ENCODE data around the gene MGLL.

Gene MGLL

DNA sequence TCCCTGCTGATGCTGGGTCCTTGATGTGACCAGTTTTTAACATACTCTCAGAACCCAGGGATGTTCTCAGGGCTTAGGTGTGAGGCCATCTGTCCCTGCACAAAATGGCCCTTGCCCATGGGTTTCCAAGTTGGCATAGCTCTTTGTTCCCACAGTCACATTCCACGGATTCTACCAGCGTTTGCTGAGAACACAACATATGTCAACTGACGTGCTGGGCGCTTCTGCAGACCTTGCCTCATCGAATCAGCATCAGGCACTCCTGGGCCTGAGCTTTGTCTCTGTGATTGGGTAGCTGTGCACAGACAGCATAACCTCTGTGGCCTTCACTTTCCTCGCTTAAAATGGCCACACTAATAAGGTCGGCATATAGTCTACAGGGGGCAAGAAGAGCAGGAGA, 69.0 kb downstream of the MGLL start:
- DNase-seq = no peak

GRCh38 chr3:127751782-127752181, 70.5 kb downstream of the MGLL start:
- DNase-seq = no peak

DNA sequence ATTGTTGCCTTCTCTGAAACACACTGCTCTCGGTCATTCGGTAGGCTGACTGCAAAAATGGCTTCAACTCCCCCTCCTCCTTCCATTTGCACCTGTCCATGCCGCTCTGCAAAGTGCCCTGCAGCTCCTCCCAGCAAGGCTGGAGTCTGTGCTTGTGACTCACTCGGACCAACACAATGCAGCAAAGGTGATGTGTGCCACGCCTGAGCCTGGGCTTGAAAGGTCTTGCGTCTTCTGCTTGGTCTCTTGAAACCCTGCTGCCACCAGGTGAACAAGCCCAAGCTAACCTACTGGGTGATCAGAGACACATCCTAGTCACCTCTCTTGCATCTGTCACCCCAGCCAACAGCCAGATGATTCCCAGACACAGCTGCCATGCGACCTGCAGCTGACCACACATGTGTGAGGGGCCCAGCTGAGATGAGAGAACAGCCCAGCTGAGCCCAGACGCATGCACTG, 71.1 kb downstream of the MGLL start:
- no peak for DNase-seq

DNA sequence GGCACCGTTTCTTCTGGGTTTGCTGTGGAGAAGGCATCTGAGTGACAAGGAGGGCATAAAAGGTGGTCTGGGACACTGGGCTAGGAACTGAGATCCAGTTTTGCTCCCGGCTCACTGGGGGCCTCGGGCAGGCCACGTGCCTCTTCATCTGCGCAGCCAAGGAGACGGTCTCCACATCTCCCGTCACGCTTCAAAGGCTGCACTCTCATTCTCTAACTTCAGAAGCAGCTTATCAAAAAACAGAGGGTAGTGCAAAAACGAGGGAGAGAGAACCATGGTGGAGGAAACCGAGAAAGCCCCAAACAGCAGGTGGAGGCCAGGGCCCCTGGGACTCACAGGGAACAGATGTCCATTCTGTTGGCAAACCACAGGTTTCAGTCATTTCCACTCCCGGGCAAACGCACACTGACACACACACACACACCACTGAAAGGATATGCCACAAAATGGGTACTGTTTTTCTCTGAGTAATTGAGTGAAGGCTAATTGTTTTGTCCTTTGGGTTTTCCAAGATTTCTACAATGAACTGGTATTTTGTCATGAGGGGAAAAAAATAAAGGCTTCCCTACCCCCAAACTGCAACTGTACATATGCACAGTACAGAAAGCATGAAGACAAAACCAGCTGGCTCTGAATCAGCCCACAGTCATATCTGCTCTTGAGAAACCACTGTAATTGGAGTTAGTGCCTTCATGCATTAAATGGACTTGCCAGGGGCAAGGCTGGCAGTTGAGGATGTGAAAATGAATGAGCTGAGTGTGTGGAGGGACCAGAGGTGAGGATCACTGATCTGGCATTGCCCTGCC, 71.9 kb downstream of the MGLL start:
- DNase-seq = peak; percentile 93

- DNase-seq = peak; percentile 22
Measured at GRCh38 chr3:127749787-127750225, 72.5 kb downstream of the MGLL start.

DNA sequence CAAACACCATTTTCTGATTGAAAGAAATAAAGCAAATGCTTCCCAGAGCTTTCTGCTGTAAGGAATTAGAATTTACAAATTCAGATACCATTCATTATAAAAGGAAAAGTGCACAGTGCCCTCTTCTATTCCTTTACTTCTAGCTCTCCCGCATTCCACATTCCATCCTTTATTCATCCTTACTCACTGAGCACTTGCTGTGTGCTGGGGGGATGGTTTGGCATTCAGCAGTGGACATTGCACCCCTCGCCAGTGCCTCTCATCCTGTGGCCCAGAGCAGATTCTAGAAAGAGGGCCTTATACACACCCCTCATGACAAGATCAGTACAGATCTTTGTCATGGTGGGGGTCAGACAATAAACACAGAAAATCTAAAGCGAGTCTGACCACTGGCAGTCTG, 73.0 kb downstream of the MGLL start:
- DNase-seq = no peak

- DNase-seq = no peak
Measured at GRCh38 chr3:127748754-127749327, 73.5 kb downstream of the MGLL start.

- peak; percentile 55 for DNase-seq
Measured at GRCh38 chr3:127747751-127748521, 74.4 kb downstream of the MGLL start.

DNA sequence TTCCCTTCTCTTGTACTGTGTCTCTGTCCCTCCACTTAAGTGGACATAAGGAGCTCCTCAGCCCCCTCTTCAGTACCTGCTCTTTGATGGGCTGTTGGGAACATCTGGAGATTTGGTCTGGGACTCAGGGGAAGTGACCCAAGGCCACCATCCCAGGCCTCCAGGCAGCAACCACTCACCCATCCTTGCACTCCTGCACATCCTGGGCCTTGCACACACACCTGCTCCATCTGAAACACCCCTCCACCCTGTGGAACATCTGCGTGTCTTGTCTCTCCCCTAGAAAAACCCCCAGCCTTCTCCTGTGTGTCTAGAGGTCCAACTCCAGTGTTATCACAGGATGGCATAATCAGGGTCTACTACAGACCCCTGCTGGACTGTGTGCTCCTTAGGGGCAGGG, 75.2 kb downstream of the MGLL start:
- no peak for DNase-seq

- no peak for DNase-seq
Measured at GRCh38 chr3:127746400-127747057, 75.8 kb downstream of the MGLL start.

DNA sequence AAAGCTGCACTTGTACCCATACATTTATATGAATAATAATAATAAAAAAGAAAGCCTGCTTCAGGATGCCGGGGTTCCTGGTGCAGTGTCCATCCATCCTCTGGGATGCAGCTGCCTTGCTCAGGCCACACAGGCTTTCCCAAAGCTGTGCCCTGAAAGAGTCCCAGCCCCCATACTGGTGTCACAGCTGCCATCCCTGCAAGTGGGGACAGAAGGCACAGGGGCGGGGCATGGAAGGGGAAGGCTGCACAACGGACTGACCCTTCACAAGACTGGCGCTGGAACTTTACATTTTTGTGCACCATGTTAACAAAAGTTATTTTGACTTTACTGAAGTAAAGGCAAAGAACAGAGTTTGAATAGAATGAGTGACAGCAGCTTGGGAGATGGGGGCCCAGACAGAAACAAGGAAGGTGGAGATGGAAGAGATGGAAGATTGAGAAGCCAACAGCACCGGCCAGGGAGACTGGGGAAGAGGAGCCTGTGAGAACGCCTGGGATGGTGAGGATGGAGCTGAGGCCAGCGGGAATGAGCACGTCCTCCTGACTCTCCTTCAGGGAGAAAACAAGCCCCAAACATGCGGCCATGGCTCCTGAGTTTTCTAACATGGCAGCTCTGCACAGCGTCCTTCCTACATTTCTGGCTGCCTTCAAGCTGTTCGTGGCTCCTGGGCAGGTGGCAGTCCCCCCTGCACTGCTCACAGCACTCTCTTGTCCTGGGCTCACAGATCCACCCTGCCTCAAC, 76.5 kb downstream of the MGLL start:
- DNase-seq = no peak

DNA sequence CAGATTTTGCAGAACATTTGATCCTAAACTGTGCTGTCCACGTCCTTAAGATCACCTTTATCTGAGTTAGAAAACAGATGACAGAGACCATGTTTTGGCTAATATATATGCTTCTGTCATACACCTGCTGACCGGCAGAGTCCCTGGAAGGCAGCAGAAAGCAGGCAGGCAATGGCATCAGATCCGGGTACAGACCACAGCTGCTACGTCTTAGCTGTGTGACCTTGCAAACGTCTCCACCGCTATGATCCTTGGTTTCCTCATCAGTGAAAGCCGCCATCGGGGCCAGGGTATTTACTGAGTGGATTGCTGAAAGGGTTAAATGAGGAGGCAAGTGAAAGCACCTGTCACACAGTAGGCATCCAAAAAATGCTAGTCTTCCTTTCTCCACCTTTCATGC, 77.4 kb downstream of the MGLL start:
- DNase-seq = no peak

- no peak for DNase-seq
Measured at GRCh38 chr3:127744253-127744815, 78.0 kb downstream of the MGLL start.

- no peak for DNase-seq
Measured at GRCh38 chr3:127743351-127744252, 78.7 kb downstream of the MGLL start.

DNA sequence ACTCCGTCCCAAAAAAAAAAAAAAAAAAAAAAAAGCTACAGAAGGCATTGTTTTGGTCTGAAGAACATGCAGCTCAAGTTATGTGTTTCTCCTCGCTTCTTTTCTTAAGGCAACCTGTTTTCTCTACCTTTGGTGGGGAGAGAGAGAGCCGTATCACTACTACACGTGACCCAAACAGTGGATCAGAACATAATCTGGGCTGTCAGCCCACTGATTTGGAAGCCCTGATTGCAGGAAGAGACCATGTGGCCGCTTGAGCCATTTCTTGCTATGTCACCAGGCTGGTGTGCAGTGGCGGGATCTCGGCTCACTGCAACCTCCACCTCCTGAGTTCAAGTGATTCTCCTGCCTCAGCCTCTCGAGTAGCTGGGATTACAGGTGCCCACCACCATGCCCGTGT, 79.7 kb downstream of the MGLL start:
- DNase-seq = no peak

DNA sequence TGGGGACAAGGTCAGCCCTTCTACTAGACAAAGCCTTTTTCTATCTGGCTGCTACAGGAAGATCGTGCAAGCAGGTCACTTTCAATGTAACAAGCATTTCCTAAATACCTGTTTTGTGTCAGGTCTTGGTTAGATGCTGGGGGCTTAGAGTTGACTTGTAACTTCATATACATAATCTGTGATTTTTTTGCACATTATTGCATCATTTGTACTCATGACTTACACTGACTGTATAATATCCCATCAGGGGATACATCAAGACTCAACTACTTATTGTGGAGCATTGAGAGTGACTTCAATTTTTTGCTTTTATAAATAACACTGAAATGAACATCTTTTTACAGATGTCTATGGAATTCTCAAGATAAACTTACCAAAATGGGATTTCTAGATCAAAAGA, 80.6 kb downstream of the MGLL start:
- no peak for DNase-seq

DNA sequence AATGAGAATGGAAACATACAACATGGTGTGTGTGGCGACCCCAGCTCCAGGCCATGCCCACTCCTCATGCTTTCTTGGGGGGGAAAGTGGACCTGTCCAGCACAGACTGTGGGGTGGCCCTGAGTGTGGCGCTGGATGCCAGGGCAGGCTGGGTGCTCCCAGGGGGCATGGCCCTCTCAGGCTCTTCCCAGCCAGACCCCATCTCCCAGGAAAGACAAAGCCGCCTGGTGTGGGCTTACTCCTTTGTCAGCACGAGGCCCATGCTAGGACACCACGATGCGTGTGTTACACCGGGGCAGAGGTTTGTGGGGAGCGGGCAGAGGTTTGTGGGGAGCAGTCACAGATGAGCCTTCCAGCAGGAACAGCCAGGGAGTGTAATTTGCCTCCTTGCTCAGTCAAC, 81.1 kb downstream of the MGLL start:
- no peak for DNase-seq

- DNase-seq = no peak
Measured at GRCh38 chr3:127740136-127740915, 82.0 kb downstream of the MGLL start.

DNA sequence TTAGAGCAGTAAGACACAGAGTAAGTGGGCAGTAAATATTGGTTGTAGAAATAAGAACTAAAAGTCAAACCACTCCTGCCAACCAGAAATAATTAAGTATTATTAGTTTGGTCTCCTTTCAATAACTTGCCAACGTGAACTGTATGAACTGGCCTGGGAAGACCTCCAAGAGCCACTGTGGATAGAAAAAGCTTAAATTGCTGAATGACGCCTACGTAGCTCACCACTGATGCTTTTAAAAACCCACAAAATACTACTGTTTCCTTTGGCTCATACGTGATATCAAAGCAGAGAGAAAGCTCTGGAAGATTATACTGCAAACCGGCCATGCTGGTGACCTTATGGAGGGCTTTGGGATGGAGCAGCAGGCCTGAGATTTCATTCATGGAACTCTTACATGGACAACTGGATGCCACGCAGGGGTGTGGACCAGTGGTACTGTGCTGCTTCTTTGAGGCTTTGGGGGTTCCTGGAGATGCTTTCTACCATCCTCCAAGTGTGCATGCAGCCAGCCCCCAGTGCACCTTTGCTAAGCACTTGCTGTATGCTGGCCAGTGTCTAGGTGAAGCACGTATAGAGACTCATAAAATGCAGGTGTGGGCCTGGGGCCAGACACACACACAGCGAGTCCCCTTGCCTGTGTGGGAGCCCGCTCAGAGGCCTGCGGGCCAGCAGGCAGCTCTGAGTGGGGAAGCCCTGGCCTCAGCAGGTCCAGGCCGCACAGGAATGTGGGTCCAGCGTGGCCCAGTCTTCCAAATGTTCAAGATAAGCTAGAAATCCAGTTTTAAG, 82.8 kb downstream of the MGLL start:
- DNase-seq = no peak

All from DMS 273 treated with DMSO at 0.1 percent for 48 hours (cell line).